ENCODE measurements around the gene G3BP1. TPM values are rescaled to one million over a fixed set of nuclear protein-coding genes. Genes with fewer than 3 reads are reported as not detected.
"Not testable (repeated sequence)": the region's sequence is repeated elsewhere in the genome, so short reads cannot be mapped to it uniquely, and the experiment has no call there.

Gene G3BP1
- polyA plus RNA-seq, 1 donor from 2014 or later = 65.5 TPM

GRCh38 chr5:151860867-151861266 lies 89.1 kb downstream of the G3BP1 start:
- H3K9ac ChIP-seq (ENCODE audit: low read length); H2AFZ ChIP-seq (ENCODE audit: low read depth, low read length); H3K4me3 ChIP-seq (ENCODE audit: low read length); H3K27ac ChIP-seq (ENCODE audit: low read length); H3K79me2 ChIP-seq (replicated peaks; ENCODE audit: insufficient read depth, low read length); H3F3A ChIP-seq (ENCODE audit: insufficient read depth, low read length, poor library complexity, severe bottlenecking); H3K9me2 ChIP-seq (ENCODE audit: insufficient read depth, low read length); H3K27me3 ChIP-seq (ENCODE audit: insufficient read depth, low read depth, low read length); H3K9me3 ChIP-seq (ENCODE audit: low read length); H3K4me2 ChIP-seq (ENCODE audit: low read length); H3K36me3 ChIP-seq (ENCODE audit: insufficient read depth, low read length); H4K20me1 ChIP-seq (ENCODE audit: insufficient read depth): not testable (repeated sequence)

Other genes with a start within 250 kb of the G3BP1 start
- not detected in 2 replicates for gene FAT2, start 180.6 kb upstream of the G3BP1 start, polyA plus RNA-seq
- 15.3 and 17.7 TPM in 2 replicates for gene SPARC, start 85.0 kb upstream of the G3BP1 start, polyA plus RNA-seq
- 79.9 and 151 TPM in 2 replicates for gene ATOX1, start 13.3 kb upstream of the G3BP1 start, polyA plus RNA-seq
- gene GLRA1, start 152.9 kb downstream of the G3BP1 start, polyA plus RNA-seq = not detected in 2 replicates

Data from neural cell (in vitro differentiated cells).